ENCODE results near the gene NMT1. TPM values are rescaled to one million over a fixed set of nuclear protein-coding genes. Genes with fewer than 3 reads are reported as not detected.
A peak's percentile ranks its signal among the peaks of the same experiment; 100 is the strongest.

The NMT1 gene
- total and polyA plus RNA-seq, 2 of the 13 experiments (the other 11 are each of a cell fraction or from before 2014, with no cell fraction given) = 75.7 to 142 TPM

DNA sequence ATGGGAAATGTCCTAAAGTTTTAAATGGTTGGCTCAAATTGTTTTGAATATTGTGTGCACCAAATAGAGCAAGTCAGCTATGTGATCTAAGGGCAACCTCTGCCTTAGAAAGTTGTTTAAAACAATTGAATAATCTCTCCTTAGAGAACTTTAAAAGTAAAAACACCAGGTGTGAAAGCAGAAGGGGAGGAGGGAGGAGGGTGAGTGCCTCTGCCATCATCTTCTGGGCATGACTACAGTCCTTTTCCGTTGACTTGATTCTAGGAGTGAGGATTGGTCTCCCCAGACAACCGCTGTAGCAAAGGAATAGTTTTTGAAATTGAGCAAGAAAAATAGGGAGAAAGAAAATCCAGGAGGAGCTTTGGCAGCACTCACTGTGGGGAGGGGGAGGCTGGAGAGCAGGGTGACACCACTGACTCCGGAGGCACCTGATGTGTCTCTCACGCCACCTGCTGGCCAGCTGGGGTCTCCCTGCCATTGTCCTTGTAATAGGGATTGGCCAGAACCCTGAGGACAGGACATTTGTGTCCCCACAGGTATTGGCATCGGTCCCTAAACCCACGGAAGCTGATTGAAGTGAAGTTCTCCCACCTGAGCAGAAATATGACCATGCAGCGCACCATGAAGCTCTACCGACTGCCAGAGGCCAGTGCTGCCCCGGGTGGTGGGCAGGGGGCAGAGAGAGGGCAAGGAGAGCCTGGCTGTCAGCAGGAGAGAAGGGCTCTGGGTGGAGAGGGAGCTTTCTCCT lies 37.9 kb downstream of the NMT1 start (continued):
- TF ChIP-seq, protein P1, sequence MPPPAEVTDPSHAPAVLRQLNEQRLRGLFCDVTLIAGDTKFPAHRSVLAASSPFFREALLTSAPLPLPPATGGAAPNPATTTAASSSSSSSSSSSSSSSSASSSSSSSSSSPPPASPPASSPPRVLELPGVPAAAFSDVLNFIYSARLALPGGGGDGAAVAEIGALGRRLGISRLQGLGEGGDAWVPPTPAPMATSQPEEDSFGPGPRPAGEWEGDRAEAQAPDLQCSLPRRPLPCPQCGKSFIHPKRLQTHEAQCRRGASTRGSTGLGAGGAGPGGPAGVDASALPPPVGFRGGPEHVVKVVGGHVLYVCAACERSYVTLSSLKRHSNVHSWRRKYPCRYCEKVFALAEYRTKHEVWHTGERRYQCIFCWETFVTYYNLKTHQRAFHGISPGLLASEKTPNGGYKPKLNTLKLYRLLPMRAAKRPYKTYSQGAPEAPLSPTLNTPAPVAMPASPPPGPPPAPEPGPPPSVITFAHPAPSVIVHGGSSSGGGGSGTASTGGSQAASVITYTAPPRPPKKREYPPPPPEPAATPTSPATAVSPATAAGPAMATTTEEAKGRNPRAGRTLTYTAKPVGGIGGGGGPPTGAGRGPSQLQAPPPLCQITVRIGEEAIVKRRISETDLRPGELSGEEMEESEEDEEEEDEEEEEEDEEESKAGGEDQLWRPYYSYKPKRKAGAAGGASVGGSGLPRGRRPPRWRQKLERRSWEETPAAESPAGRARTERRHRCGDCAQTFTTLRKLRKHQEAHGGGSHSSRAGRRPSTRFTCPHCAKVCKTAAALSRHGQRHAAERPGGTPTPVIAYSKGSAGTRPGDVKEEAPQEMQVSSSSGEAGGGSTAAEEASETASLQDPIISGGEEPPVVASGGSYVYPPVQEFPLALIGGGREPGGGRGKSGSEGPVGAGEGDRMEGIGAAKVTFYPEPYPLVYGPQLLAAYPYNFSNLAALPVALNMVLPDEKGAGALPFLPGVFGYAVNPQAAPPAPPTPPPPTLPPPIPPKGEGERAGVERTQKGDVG (CRISPR knock-in tag; IDR thresholded peaks at IDR 0.05; ENCODE audit: borderline replicate concordance) = no peak
- no peak for TF ChIP-seq TOPORS (CRISPR knock-in tag; IDR thresholded peaks at IDR 0.05)
- no peak; the same call in 1 of the 2 replicates for TF ChIP-seq HCFC1 (IDR thresholded peaks at IDR 0.05; ENCODE audit: low read depth, low read length)
- TF ChIP-seq ZNF12 (CRISPR knock-in tag; IDR thresholded peaks at IDR 0.05) = no peak
- no peak for TF ChIP-seq SAFB2 (CRISPR knock-in tag; IDR thresholded peaks at IDR 0.05; ENCODE audit: borderline replicate concordance, low read depth)
- TF ChIP-seq, protein P2, sequence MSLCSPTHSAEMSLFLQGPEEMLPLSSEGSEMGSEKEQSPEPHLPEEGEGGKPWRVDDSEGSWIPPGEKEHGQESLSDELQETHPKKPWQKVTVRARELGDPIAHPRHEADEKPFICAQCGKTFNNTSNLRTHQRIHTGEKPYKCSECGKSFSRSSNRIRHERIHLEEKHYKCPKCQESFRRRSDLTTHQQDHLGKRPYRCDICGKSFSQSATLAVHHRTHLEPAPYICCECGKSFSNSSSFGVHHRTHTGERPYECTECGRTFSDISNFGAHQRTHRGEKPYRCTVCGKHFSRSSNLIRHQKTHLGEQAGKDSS (CRISPR knock-in tag; IDR thresholded peaks at IDR 0.05; ENCODE audit: borderline replicate concordance, low read depth) = 0 out of 2 replicates have a peak, but pooled peaks have one; percentile 77
- no peak for TF ChIP-seq HES4 (CRISPR knock-in tag; IDR thresholded peaks at IDR 0.05; ENCODE audit: borderline replicate concordance)
- no peak for TF ChIP-seq ZNF451 (CRISPR knock-in tag; IDR thresholded peaks at IDR 0.05)
- TF ChIP-seq THYN1 (CRISPR knock-in tag; IDR thresholded peaks at IDR 0.05; ENCODE audit: borderline replicate concordance, low read depth) = no peak
- no peak for TF ChIP-seq FOSL1 (CRISPR knock-in tag; IDR thresholded peaks at IDR 0.05; ENCODE audit: borderline replicate concordance)
- TF ChIP-seq RBM39 (IDR thresholded peaks at IDR 0.05; ENCODE audit: low read depth, low read length, poor library complexity, severe bottlenecking) = peak; percentile 34
- no peak for TF ChIP-seq PRMT3 (CRISPR knock-in tag; IDR thresholded peaks at IDR 0.05; ENCODE audit: borderline replicate concordance, low read depth)
- TF ChIP-seq RFX1 (IDR thresholded peaks at IDR 0.05) = no peak
- TF ChIP-seq ZNF713 (CRISPR knock-in tag; IDR thresholded peaks at IDR 0.05) = no peak
- no peak for TF ChIP-seq ZFP36L1 (CRISPR knock-in tag; IDR thresholded peaks at IDR 0.05)
- TF ChIP-seq, protein P3, sequence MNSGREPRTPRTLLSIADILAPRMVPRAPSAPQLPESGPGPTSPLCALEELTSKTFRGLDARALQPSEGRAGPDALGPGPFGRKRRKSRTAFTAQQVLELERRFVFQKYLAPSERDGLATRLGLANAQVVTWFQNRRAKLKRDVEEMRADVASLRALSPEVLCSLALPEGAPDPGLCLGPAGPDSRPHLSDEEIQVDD (CRISPR knock-in tag; IDR thresholded peaks at IDR 0.05; ENCODE audit: borderline replicate concordance) = no peak
- TF ChIP-seq, protein P4, sequence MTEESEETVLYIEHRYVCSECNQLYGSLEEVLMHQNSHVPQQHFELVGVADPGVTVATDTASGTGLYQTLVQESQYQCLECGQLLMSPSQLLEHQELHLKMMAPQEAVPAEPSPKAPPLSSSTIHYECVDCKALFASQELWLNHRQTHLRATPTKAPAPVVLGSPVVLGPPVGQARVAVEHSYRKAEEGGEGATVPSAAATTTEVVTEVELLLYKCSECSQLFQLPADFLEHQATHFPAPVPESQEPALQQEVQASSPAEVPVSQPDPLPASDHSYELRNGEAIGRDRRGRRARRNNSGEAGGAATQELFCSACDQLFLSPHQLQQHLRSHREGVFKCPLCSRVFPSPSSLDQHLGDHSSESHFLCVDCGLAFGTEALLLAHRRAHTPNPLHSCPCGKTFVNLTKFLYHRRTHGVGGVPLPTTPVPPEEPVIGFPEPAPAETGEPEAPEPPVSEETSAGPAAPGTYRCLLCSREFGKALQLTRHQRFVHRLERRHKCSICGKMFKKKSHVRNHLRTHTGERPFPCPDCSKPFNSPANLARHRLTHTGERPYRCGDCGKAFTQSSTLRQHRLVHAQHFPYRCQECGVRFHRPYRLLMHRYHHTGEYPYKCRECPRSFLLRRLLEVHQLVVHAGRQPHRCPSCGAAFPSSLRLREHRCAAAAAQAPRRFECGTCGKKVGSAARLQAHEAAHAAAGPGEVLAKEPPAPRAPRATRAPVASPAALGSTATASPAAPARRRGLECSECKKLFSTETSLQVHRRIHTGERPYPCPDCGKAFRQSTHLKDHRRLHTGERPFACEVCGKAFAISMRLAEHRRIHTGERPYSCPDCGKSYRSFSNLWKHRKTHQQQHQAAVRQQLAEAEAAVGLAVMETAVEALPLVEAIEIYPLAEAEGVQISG (CRISPR knock-in tag; IDR thresholded peaks at IDR 0.05) = 0 out of 2 replicates have a peak, but pooled peaks have one; percentile 24
- no peak for TF ChIP-seq POGZ (CRISPR knock-in tag; IDR thresholded peaks at IDR 0.05)
- TF ChIP-seq ZFP82 (CRISPR knock-in tag; IDR thresholded peaks at IDR 0.05; ENCODE audit: borderline replicate concordance) = no peak
- TF ChIP-seq, protein P5, sequence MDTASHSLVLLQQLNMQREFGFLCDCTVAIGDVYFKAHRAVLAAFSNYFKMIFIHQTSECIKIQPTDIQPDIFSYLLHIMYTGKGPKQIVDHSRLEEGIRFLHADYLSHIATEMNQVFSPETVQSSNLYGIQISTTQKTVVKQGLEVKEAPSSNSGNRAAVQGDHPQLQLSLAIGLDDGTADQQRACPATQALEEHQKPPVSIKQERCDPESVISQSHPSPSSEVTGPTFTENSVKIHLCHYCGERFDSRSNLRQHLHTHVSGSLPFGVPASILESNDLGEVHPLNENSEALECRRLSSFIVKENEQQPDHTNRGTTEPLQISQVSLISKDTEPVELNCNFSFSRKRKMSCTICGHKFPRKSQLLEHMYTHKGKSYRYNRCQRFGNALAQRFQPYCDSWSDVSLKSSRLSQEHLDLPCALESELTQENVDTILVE (CRISPR knock-in tag; IDR thresholded peaks at IDR 0.05) = no peak

Data from HepG2 (cell line).